ENCODE measurements around the gene C19orf25.
A peak's percentile ranks its signal among the peaks of the same experiment; 100 is the strongest.

C19orf25 gene

DNA sequence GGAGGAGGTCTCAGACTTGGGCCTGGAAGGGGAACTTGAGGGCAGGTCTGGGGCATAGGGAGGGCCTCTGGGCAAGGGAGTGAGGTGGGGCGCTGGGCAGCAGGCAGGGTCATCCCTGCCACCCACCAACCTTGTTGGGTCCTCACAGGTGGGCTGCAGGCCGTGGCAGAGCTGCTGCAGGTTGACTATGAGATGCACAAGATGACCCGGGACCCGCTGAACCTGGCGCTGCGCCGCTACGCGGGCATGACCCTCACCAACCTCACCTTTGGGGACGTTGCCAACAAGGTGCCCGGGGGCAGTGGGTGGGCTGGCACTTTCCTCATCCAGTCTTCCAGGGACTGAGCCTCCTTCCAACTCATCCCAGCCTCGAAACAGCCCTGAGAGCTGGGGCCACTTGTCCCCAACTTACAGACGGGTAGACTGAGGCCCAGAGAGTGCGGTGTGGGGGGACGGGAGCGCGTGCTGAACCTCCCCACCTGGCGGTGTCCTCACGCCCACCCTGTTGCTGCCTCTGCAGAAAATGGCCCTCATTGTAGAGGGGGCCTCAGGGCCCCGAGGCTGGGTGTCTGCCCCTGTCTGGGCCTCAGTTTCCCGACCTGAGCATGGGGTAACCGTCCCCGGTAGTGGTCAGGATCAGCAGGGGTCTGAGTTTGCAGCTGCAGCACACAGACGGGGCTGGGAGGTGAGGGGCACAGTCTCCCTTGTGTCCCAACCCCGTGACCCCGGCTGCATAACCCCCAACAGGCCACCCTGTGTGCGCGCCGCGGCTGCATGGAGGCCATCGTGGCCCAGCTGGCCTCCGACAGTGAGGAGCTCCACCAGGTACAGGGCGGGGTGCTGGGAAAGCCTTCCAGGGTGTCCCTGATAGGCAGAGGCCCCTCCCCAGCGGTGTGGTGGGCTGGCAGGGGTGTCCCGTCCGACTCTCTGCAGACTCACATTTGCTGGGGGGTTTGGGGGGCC lies 18.7 kb downstream of the C19orf25 start:
- Histone ChIP-seq H3K4me3 (ENCODE audit: low read length) (no peak overlapping the region), H3K27me3 (ENCODE audit: control insufficient read depth, insufficient read depth, low read length) (peaks cover 9% of the 10 kb centered on the region; the same call in 1 of the 2 replicates), H3K9me3 (ENCODE audit: control insufficient read depth, insufficient read depth, low read length) (no peaks in the 10 kb centered on the region), H3K36me3 (ENCODE audit: control insufficient read depth, insufficient read depth, low read length) (no peaks in the 10 kb centered on the region; the same call in 1 of the 2 replicates), H3K27ac (ENCODE audit: low read length) (no peak overlapping the region), H3K4me1 (ENCODE audit: control insufficient read depth, insufficient read depth, low read length) (peaks cover 12% of the 10 kb centered on the region)
- DNase-seq (ENCODE audit: low read depth, low spot score) = no peak
- WGBS (ENCODE audit: insufficient coverage, insufficient read length) = no CpG with 5 or more reads among the region's 36 CpGs

- no peak for DNase-seq (ENCODE audit: low read depth, low spot score)
- H3K9me3 ChIP-seq (ENCODE audit: control insufficient read depth, insufficient read depth, low read length) = no peaks in the 10 kb centered on the region
- WGBS (ENCODE audit: insufficient coverage, insufficient read length) = no CpG with 5 or more reads among the region's 9 CpGs
- H3K27ac ChIP-seq (ENCODE audit: low read length) = no peak overlapping the region
- no peak overlapping the region for H3K4me3 ChIP-seq (ENCODE audit: low read length)
- H3K4me1 ChIP-seq (ENCODE audit: control insufficient read depth, insufficient read depth, low read length) = peaks cover 11% of the 10 kb centered on the region
- H3K36me3 ChIP-seq (ENCODE audit: control insufficient read depth, insufficient read depth, low read length) = no peaks in the 10 kb centered on the region; the same call in 1 of the 2 replicates
- peaks cover 2% of the 10 kb centered on the region; the same call in 1 of the 2 replicates for H3K27me3 ChIP-seq (ENCODE audit: control insufficient read depth, insufficient read depth, low read length)
Observed at GRCh38 chr19:1459479-1459878, 19.5 kb downstream of the C19orf25 start.

DNA sequence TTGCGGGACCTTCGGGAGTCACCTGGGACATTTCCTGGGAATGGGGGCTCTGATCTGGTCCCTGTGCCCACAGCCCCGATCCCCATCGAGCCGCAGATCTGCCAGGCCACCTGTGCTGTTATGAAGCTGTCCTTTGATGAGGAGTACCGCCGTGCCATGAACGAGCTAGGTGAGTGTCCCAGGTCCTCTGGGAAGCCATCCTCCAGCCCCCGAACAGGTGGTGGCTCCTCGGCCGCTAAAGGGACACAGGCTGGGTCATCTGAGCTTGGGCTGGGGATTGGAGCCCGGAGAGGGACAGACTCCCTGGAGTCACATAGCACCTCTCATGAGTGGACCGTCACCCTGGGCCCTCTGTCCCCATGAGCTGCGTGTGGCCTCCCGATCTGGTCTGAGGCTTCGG lies 21.1 kb downstream of the C19orf25 start:
- no CpG with 5 or more reads among the region's 16 CpGs for WGBS (ENCODE audit: insufficient coverage, insufficient read length)

DNA sequence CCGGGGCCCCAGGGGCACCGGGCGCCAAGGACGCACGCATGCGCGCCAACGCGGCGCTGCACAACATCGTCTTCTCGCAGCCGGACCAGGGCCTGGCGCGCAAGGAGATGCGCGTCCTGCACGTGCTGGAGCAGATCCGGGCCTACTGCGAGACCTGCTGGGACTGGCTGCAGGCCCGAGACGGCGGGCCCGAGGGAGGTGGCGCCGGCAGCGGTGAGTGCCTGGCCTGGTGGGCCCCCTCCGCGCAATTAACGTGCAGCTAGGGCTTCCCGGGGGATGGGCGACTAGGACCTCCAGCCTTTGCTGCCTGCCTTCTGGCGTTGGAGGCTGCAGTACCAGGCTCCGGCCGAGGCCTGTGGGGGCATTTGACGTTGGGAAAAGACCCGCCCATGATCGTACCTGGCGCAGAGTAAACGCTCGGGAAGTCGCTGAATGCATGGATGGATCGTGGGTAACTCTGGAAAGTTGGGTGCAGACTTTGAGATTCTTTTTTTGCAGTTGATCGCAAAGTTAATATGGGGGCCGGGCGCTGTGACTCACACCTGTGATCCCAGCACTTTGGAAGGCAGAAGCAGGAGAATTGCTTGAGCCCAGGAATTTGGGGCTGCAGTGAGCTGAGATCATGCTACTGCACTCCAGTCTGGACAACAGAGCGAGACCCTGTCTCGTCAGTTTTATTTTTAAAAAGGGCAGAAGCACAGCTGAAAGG lies 21.8 kb downstream of the C19orf25 start:
- H3K27me3 ChIP-seq (ENCODE audit: control insufficient read depth, insufficient read depth, low read length) = no peaks in the 10 kb centered on the region; the same call in 1 of the 2 replicates
- no peaks in the 10 kb centered on the region; the same call in 1 of the 2 replicates for H3K36me3 ChIP-seq (ENCODE audit: control insufficient read depth, insufficient read depth, low read length)
- no peak for DNase-seq (ENCODE audit: low read depth, low spot score)
- H3K4me1 ChIP-seq (ENCODE audit: control insufficient read depth, insufficient read depth, low read length) = peaks cover 16% of the 10 kb centered on the region
- H3K9me3 ChIP-seq (ENCODE audit: control insufficient read depth, insufficient read depth, low read length) = no peaks in the 10 kb centered on the region
- no CpG with 5 or more reads among the region's 48 CpGs for WGBS (ENCODE audit: insufficient coverage, insufficient read length)
- no peak overlapping the region for H3K27ac ChIP-seq (ENCODE audit: low read length)
- no peak overlapping the region for H3K4me3 ChIP-seq (ENCODE audit: low read length)

More for the DNA sequence above, 21.1 kb downstream of the C19orf25 start:
- H3K36me3 ChIP-seq (ENCODE audit: control insufficient read depth, insufficient read depth, low read length) = no peaks in the 10 kb centered on the region; the same call in 1 of the 2 replicates
- H3K27me3 ChIP-seq (ENCODE audit: control insufficient read depth, insufficient read depth, low read length) = no peaks in the 10 kb centered on the region; the same call in 1 of the 2 replicates
- no peak for DNase-seq (ENCODE audit: low read depth, low spot score)
- H3K27ac ChIP-seq (ENCODE audit: low read length) = no peak overlapping the region
- H3K4me3 ChIP-seq (ENCODE audit: low read length) = no peak overlapping the region
- H3K4me1 ChIP-seq (ENCODE audit: control insufficient read depth, insufficient read depth, low read length) = peaks cover 13% of the 10 kb centered on the region
- no peaks in the 10 kb centered on the region for H3K9me3 ChIP-seq (ENCODE audit: control insufficient read depth, insufficient read depth, low read length)

- Histone ChIP-seq H3K9me3 (ENCODE audit: control insufficient read depth, insufficient read depth, low read length) (no peaks in the 10 kb centered on the region), H3K27me3 (ENCODE audit: control insufficient read depth, insufficient read depth, low read length) (no peaks in the 10 kb centered on the region; the same call in 1 of the 2 replicates), H3K27ac (ENCODE audit: low read length) (no peak overlapping the region), H3K36me3 (ENCODE audit: control insufficient read depth, insufficient read depth, low read length) (no peaks in the 10 kb centered on the region; the same call in 1 of the 2 replicates), H3K4me1 (ENCODE audit: control insufficient read depth, insufficient read depth, low read length) (peaks cover 19% of the 10 kb centered on the region), H3K4me3 (ENCODE audit: low read length) (no peak overlapping the region)
- DNase-seq (ENCODE audit: low read depth, low spot score) = no peak
- WGBS (ENCODE audit: insufficient coverage, insufficient read length) = no CpG with 5 or more reads among the region's 43 CpGs
Observed at GRCh38 chr19:1456121-1456900, 22.7 kb downstream of the C19orf25 start.

GRCh38 chr19:1455336-1456120 lies 23.5 kb downstream of the C19orf25 start:
- H3K4me1 ChIP-seq (ENCODE audit: control insufficient read depth, insufficient read depth, low read length) = peaks cover 19% of the 10 kb centered on the region
- DNase-seq (ENCODE audit: low read depth, low spot score) = peak; percentile 87

DNA sequence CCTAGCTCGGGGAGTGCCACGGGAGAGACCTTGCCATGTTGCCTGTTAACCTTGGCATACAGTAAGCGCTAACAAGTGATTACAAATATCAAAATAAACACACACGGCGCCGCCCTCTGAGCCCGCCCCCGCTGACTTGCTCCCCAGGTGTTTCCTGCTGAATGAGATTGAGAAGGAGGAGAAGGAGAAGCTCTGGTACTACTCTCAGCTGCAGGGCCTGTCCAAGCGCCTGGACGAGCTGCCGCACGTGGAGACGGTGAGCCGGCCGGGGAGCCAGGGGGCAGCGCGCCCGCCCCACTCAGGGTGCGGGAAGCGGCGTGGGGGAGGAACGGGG lies 24.0 kb downstream of the C19orf25 start:
- Histone ChIP-seq H3K27ac (ENCODE audit: low read length) (no peak overlapping the region), H3K4me3 (ENCODE audit: low read length) (peak overlapping the region; percentile 34; the same call in 1 of the 2 replicates), H3K9me3 (ENCODE audit: control insufficient read depth, insufficient read depth, low read length) (no peaks in the 10 kb centered on the region), H3K27me3 (ENCODE audit: control insufficient read depth, insufficient read depth, low read length) (peaks cover 10% of the 10 kb centered on the region; the same call in 1 of the 2 replicates), H3K36me3 (ENCODE audit: control insufficient read depth, insufficient read depth, low read length) (no peaks in the 10 kb centered on the region; the same call in 1 of the 2 replicates), H3K4me1 (ENCODE audit: control insufficient read depth, insufficient read depth, low read length) (peaks cover 21% of the 10 kb centered on the region)
- no peak for DNase-seq (ENCODE audit: low read depth, low spot score)
- no CpG with 5 or more reads among the region's 22 CpGs for WGBS (ENCODE audit: insufficient coverage, insufficient read length)

More at GRCh38 chr19:1455336-1456120, 23.5 kb downstream of the C19orf25 start:
- H3K27ac ChIP-seq (ENCODE audit: low read length) = no peak overlapping the region
- peaks cover 6% of the 10 kb centered on the region; the same call in 1 of the 2 replicates for H3K27me3 ChIP-seq (ENCODE audit: control insufficient read depth, insufficient read depth, low read length)
- no peaks in the 10 kb centered on the region; the same call in 1 of the 2 replicates for H3K36me3 ChIP-seq (ENCODE audit: control insufficient read depth, insufficient read depth, low read length)
- peak overlapping the region; percentile 34; the same call in 1 of the 2 replicates for H3K4me3 ChIP-seq (ENCODE audit: low read length)
- WGBS (ENCODE audit: insufficient coverage, insufficient read length) = no CpG with 5 or more reads among the region's 42 CpGs
- no peaks in the 10 kb centered on the region for H3K9me3 ChIP-seq (ENCODE audit: control insufficient read depth, insufficient read depth, low read length)

GRCh38 chr19:1453525-1454364 lies 25.3 kb downstream of the C19orf25 start:
- DNase-seq (ENCODE audit: low read depth, low spot score) = no peak
- no peak overlapping the region for H3K27ac ChIP-seq (ENCODE audit: low read length)
- WGBS (ENCODE audit: insufficient coverage, insufficient read length) = no CpG with 5 or more reads among the region's 33 CpGs
- H3K4me3 ChIP-seq (ENCODE audit: low read length) = no peak overlapping the region
- no peaks in the 10 kb centered on the region for H3K9me3 ChIP-seq (ENCODE audit: control insufficient read depth, insufficient read depth, low read length)
- H3K4me1 ChIP-seq (ENCODE audit: control insufficient read depth, insufficient read depth, low read length) = peaks cover 23% of the 10 kb centered on the region
- peaks cover 12% of the 10 kb centered on the region; the same call in 1 of the 2 replicates for H3K27me3 ChIP-seq (ENCODE audit: control insufficient read depth, insufficient read depth, low read length)
- H3K36me3 ChIP-seq (ENCODE audit: control insufficient read depth, insufficient read depth, low read length) = no peaks in the 10 kb centered on the region; the same call in 1 of the 2 replicates

Measured in iPS DF 6.9 (cell line).